HEK293T (cell line): Measurements from ENCODE around the gene UTS2R.
A peak's percentile ranks its signal among the peaks of the same experiment; 100 is the strongest.

ENCODE experiments used
- ARNT ChIP-seq: fragments of 450-650 bp; IDR thresholded peaks from 2 replicates; pipeline ENCODE4 v1.6.1; 2017; ENCODE audit warnings: mild to moderate bottlenecking
- ELF4 ChIP-seq: fragments of 450-650 bp; IDR thresholded peaks from 2 replicates; pipeline ENCODE4 v1.6.1; 2017; ENCODE audit warnings: antibody characterized with exemption
- NFRKB ChIP-seq: fragments of 450-650 bp; IDR thresholded peaks from 2 replicates; pipeline ENCODE4 v1.6.1; 2016; ENCODE audit warnings: mild to moderate bottlenecking, moderate library complexity
- PKNOX1 ChIP-seq: fragments of 450-650 bp; IDR thresholded peaks from 2 replicates; pipeline ENCODE4 v1.6.1; 2016
- SP1 ChIP-seq: fragments of 450-650 bp; IDR thresholded peaks from 2 replicates; pipeline ENCODE4 v1.6.1; 2017
- TARDBP ChIP-seq: fragments of 450-650 bp; IDR thresholded peaks from 2 replicates; pipeline ENCODE4 v1.6.1; 2016
- ZNF384 ChIP-seq: fragments of 450-650 bp; IDR thresholded peaks from 2 replicates; pipeline ENCODE4 v1.6.1; 2016

GRCh38 chr17:82333279-82334171 is 38.0 kb upstream of the UTS2R start, which contains the start of gene SECTM1:
- TF ChIP-seq TARDBP (peak; percentile 73), SP1 (no peak), ELF4 (no peak), ZNF384 (no peak), NFRKB (no peak), ARNT (peak; percentile 90), PKNOX1 (no peak)
